ENCODE data around the gene ZNF267. TPM values are rescaled to one million over a fixed set of nuclear protein-coding genes. Genes with fewer than 3 reads are reported as not detected.
"Not testable (repeated sequence)": the region's sequence is repeated elsewhere in the genome, so short reads cannot be mapped to it uniquely, and the experiment has no call there.

Gene ZNF267
- total RNA-seq, 1 experiment from 2014 or later, result 25.5 TPM

DNA sequence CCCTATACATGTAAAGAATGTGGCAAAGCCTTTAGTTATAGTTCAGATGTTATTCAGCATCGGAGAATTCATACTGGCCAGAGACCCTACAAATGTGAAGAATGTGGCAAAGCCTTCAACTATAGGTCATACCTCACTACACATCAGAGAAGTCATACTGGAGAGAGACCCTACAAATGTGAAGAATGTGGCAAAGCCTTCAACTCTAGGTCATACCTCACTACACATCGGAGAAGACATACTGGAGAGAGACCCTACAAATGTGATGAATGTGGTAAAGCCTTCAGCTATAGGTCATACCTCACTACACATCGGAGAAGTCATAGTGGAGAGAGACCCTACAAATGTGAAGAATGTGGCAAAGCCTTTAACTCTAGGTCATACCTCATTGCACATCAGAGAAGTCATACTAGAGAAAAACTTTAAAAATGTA, 42.5 kb downstream of the ZNF267 start:
- Histone ChIP-seq H3K4me1 (no peaks in the 10 kb centered on the region), H3K27me3 (replicated peaks; ENCODE audit: control insufficient read depth, insufficient read depth, low read length) (no peaks in the 10 kb centered on the region), H3K4me3 (ENCODE audit: low read depth, low read length) (no peak overlapping the region), H3K9me3 (peaks cover 52% of the 10 kb centered on the region), H3K36me3 (ENCODE audit: control insufficient read depth, insufficient read depth, low read length) (peaks cover 5% of the 10 kb centered on the region)
- peaks cover 48% of the 10 kb centered on the region for H3K9me3 Mint-ChIP-seq (ENCODE audit: unreplicated experiment)
- H3K4me1 Mint-ChIP-seq (ENCODE audit: low read depth, unreplicated experiment), result no peaks in the 10 kb centered on the region
- TF ChIP-seq, protein P1, sequence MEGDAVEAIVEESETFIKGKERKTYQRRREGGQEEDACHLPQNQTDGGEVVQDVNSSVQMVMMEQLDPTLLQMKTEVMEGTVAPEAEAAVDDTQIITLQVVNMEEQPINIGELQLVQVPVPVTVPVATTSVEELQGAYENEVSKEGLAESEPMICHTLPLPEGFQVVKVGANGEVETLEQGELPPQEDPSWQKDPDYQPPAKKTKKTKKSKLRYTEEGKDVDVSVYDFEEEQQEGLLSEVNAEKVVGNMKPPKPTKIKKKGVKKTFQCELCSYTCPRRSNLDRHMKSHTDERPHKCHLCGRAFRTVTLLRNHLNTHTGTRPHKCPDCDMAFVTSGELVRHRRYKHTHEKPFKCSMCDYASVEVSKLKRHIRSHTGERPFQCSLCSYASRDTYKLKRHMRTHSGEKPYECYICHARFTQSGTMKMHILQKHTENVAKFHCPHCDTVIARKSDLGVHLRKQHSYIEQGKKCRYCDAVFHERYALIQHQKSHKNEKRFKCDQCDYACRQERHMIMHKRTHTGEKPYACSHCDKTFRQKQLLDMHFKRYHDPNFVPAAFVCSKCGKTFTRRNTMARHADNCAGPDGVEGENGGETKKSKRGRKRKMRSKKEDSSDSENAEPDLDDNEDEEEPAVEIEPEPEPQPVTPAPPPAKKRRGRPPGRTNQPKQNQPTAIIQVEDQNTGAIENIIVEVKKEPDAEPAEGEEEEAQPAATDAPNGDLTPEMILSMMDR (IDR thresholded peaks at IDR 0.05; ENCODE audit: insufficient read depth in 1 of 2, low read depth in 1 of 2, low read length in 1 of 2, severe bottlenecking in 1 of 2, unreplicated experiment in 1 of 2), result no peak
- H3K27me3 Mint-ChIP-seq (ENCODE audit: insufficient read depth, unreplicated experiment), result no peaks in the 10 kb centered on the region
- CTCF ChIA-PET, result no interaction called here
- intact Hi-C loops (cut with micrococcal nuclease; ENCODE audit: unreplicated experiment), result no loop called here
- H3K27ac Mint-ChIP-seq (ENCODE audit: unreplicated experiment), result peak overlapping the region; percentile 34
- POLR2A ChIA-PET, result no interaction called here
- H3K4me3 Mint-ChIP-seq (ENCODE audit: unreplicated experiment), result no peak overlapping the region
- no TSS peak for BruUV-seq (replicated peaks)
- peaks cover 73% of the 10 kb centered on the region for H3K36me3 Mint-ChIP-seq (ENCODE audit: insufficient read depth, unreplicated experiment)
- no peak for DNase-seq

GRCh38 chr16:31920373-31920772, 46.8 kb downstream of the ZNF267 start:
- Mint-ChIP-seq H3K36me3 (ENCODE audit: insufficient read depth, unreplicated experiment) (peaks cover 35% of the 10 kb centered on the region), H3K4me1 (ENCODE audit: low read depth, unreplicated experiment) (no peaks in the 10 kb centered on the region), H3K27ac (ENCODE audit: unreplicated experiment) (no peak overlapping the region), H3K27me3 (ENCODE audit: insufficient read depth, unreplicated experiment) (no peaks in the 10 kb centered on the region), H3K9me3 (ENCODE audit: unreplicated experiment) (peaks cover 12% of the 10 kb centered on the region), H3K4me3 (ENCODE audit: unreplicated experiment) (no peak overlapping the region)
- no peaks in the 10 kb centered on the region for H3K4me1 ChIP-seq
- no peaks in the 10 kb centered on the region for H3K27me3 ChIP-seq (replicated peaks; ENCODE audit: control insufficient read depth, insufficient read depth, low read length)
- CTCF ChIA-PET, result no interaction called here
- no peak for DNase-seq
- H3K4me3 ChIP-seq (ENCODE audit: low read depth, low read length), result no peak overlapping the region
- TF ChIP-seq, protein P1 (IDR thresholded peaks at IDR 0.05; ENCODE audit: insufficient read depth in 1 of 2, low read depth in 1 of 2, low read length in 1 of 2, severe bottlenecking in 1 of 2, unreplicated experiment in 1 of 2), result no peak
- peaks cover 20% of the 10 kb centered on the region for H3K9me3 ChIP-seq
- POLR2A ChIA-PET, result no interaction called here
- peaks cover 2% of the 10 kb centered on the region for H3K36me3 ChIP-seq (ENCODE audit: control insufficient read depth, insufficient read depth, low read length)
- BruUV-seq (replicated peaks), result no TSS peak
- intact Hi-C loops (cut with micrococcal nuclease; ENCODE audit: unreplicated experiment), result no loop called here

GRCh38 chr16:31951806-31952205, 78.2 kb downstream of the ZNF267 start:
- DNase-seq; H3K27me3 Mint-ChIP-seq (ENCODE audit: insufficient read depth, unreplicated experiment); H3K27me3 ChIP-seq (replicated peaks; ENCODE audit: control insufficient read depth, insufficient read depth, low read length); CTCF ChIA-PET; H3K4me1 ChIP-seq; H3K9me3 ChIP-seq; H3K4me3 Mint-ChIP-seq (ENCODE audit: unreplicated experiment); POLR2A ChIA-PET; H3K36me3 ChIP-seq (ENCODE audit: control insufficient read depth, insufficient read depth, low read length); H3K9me3 Mint-ChIP-seq (ENCODE audit: unreplicated experiment); intact Hi-C loops (cut with micrococcal nuclease; ENCODE audit: unreplicated experiment); H3K27ac Mint-ChIP-seq (ENCODE audit: unreplicated experiment); H3K4me1 Mint-ChIP-seq (ENCODE audit: low read depth, unreplicated experiment); H3K36me3 Mint-ChIP-seq (ENCODE audit: insufficient read depth, unreplicated experiment); H3K4me3 ChIP-seq (ENCODE audit: low read depth, low read length); BruUV-seq (replicated peaks): not testable (repeated sequence)

GRCh38 chr16:31952206-31952605, 78.6 kb downstream of the ZNF267 start:
- H3K4me1 Mint-ChIP-seq (ENCODE audit: low read depth, unreplicated experiment); H3K4me3 Mint-ChIP-seq (ENCODE audit: unreplicated experiment); H3K36me3 Mint-ChIP-seq (ENCODE audit: insufficient read depth, unreplicated experiment); H3K27me3 Mint-ChIP-seq (ENCODE audit: insufficient read depth, unreplicated experiment); POLR2A ChIA-PET; intact Hi-C loops (cut with micrococcal nuclease; ENCODE audit: unreplicated experiment); H3K27ac Mint-ChIP-seq (ENCODE audit: unreplicated experiment); H3K9me3 Mint-ChIP-seq (ENCODE audit: unreplicated experiment); H3K27me3 ChIP-seq (replicated peaks; ENCODE audit: control insufficient read depth, insufficient read depth, low read length); H3K4me3 ChIP-seq (ENCODE audit: low read depth, low read length); H3K36me3 ChIP-seq (ENCODE audit: control insufficient read depth, insufficient read depth, low read length); H3K4me1 ChIP-seq; H3K9me3 ChIP-seq; DNase-seq; CTCF ChIA-PET; BruUV-seq (replicated peaks): not testable (repeated sequence)
